HPDE6-E6E7 (cell line): ENCODE data around the gene YEATS4.
A peak's percentile ranks its signal among the peaks of the same experiment; 100 is the strongest.
"Not testable (repeated sequence)": the region's sequence is repeated elsewhere in the genome, so short reads cannot be mapped to it uniquely, and the experiment has no call there.

Source experiments
- DNase-seq: peaks from one replicate; pipeline ENCODE4 v3.0.0; 2011; ENCODE audit warnings: missing footprints; ENCODE audit errors: extremely low spot score

Gene YEATS4

GRCh38 chr12:69359531-69360347 lies at the start of gene YEATS4:
Gene YEATS4, plus strand, starts transcription at chr12:69359743. Its CDS starts 230 bp downstream, at chr12:69359973.
- peak; percentile 93 for DNase-seq

GRCh38 chr12:69313209-69313608 lies 46.3 kb upstream of the YEATS4 start:
- DNase-seq: no peak

GRCh38 chr12:69316784-69317183 lies 42.8 kb upstream of the YEATS4 start:
- not testable (repeated sequence) for DNase-seq

- DNase-seq: not testable (repeated sequence)
Measured at GRCh38 chr12:69317233-69317632, 42.3 kb upstream of the YEATS4 start.

- DNase-seq: no peak
Measured at GRCh38 chr12:69318225-69318624, 41.3 kb upstream of the YEATS4 start.

- DNase-seq: no peak
Measured at GRCh38 chr12:69321351-69321750, 38.2 kb upstream of the YEATS4 start.

GRCh38 chr12:69324797-69325466 lies 34.6 kb upstream of the YEATS4 start:
- DNase-seq: no peak

- no peak for DNase-seq
Measured at GRCh38 chr12:69328426-69328825, 31.1 kb upstream of the YEATS4 start.

- DNase-seq: no peak
Measured at GRCh38 chr12:69329669-69330428, 29.7 kb upstream of the YEATS4 start.

- no peak for DNase-seq
Measured at GRCh38 chr12:69330475-69331473, 28.8 kb upstream of the YEATS4 start.

GRCh38 chr12:69331519-69331908 lies 28.0 kb upstream of the YEATS4 start:
- DNase-seq: no peak

- no peak for DNase-seq
Measured at GRCh38 chr12:69331909-69332684, 27.4 kb upstream of the YEATS4 start.

GRCh38 chr12:69332815-69333358 lies 26.7 kb upstream of the YEATS4 start:
- no peak for DNase-seq

- no peak for DNase-seq
Measured at GRCh38 chr12:69334158-69334557, 25.4 kb upstream of the YEATS4 start.

- DNase-seq: no peak
Measured at GRCh38 chr12:69337311-69338090, 22.0 kb upstream of the YEATS4 start.

- no peak for DNase-seq
Measured at GRCh38 chr12:69338120-69338859, 21.3 kb upstream of the YEATS4 start.

- DNase-seq: no peak
Measured at GRCh38 chr12:69338936-69339335, 20.6 kb upstream of the YEATS4 start.

- DNase-seq: no peak
Measured at GRCh38 chr12:69339999-69340398, 19.5 kb upstream of the YEATS4 start.

- DNase-seq: no peak
Measured at GRCh38 chr12:69341328-69341727, 18.2 kb upstream of the YEATS4 start.
